Chondrocyte (in vitro differentiated cells): ENCODE measurements around the gene MIB1. TPM values are rescaled to one million over a fixed set of nuclear protein-coding genes. Genes with fewer than 3 reads are reported as not detected.

ENCODE experiments used
- DNase-seq: peaks from one replicate; pipeline ENCODE4 v3.0.0; 2021; ENCODE audit warnings: mixed read lengths, low spot score
- H3K27ac Mint-ChIP-seq: one replicate; pipeline ENCODE4 v1.8.0; 2021; ENCODE audit warnings: mild to moderate bottlenecking, moderate library complexity, mixed read lengths; ENCODE audit not compliant: unreplicated experiment
- H3K27me3 Mint-ChIP-seq: 2 replicates; pipeline ENCODE4 v1.8.0; 2021; ENCODE audit warnings: low read depth, mixed read lengths
- H3K36me3 Mint-ChIP-seq: 2 replicates; pipeline ENCODE4 v1.8.0; 2021; ENCODE audit warnings: low read depth, mixed read lengths
- H3K4me1 Mint-ChIP-seq: 2 replicates; pipeline ENCODE4 v1.8.0; 2021; ENCODE audit warnings: low read depth, mild to moderate bottlenecking, mixed read lengths
- H3K4me3 Mint-ChIP-seq: one replicate; pipeline ENCODE4 v1.8.0; 2021; ENCODE audit warnings: mild to moderate bottlenecking, moderate library complexity, mixed read lengths; ENCODE audit not compliant: unreplicated experiment
- H3K9me3 Mint-ChIP-seq: 2 replicates; pipeline ENCODE4 v1.8.0; 2021; ENCODE audit warnings: low read depth, mixed read lengths
- total RNA-seq: library from RNA; stranded (reverse); gene quantifications from 3 replicates; pipeline ENCODE4 v1.2.1, GENCODE V29; 2021
- TF ChIP-seq, protein P1 (sequence below): fragments of 200-600 bp; sonication (generic); IDR thresholded peaks from 2 replicates; pipeline ENCODE4 v1.5.0; 2021; ENCODE audit warnings: antibody characterized with exemption, mild to moderate bottlenecking, moderate library complexity

Gene MIB1
- total RNA-seq, 1 donor from 2014 or later: 68.0 TPM

DNA sequence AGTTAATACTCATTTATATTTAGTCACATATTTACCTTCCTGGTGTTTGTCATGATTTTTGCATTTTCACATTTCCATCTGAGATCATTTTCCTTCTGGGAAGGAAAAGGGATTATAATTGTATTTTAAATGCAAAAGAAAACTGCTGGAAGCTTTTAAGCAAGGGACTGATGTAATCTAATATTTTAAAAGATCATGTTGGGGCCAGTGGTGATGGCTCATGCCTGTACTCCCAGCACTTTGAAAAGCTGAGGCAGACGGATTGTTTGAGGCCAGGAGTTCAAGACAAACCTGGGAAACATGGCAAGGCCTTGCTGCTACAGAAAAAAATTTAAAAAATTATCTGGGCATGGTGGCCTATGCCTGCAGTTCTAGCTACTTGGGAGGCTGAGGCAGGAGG lies 149.0 kb downstream of the MIB1 start:
- Mint-ChIP-seq H3K9me3 (peaks cover 4% of the 10 kb centered on the region), H3K4me1 (no peaks in the 10 kb centered on the region), H3K27me3 (peaks cover 12% of the 10 kb centered on the region), H3K36me3 (peaks cover 3% of the 10 kb centered on the region), H3K4me3 (no peak overlapping the region), H3K27ac (no peak overlapping the region)
- DNase-seq: no peak
- TF ChIP-seq, protein P1, sequence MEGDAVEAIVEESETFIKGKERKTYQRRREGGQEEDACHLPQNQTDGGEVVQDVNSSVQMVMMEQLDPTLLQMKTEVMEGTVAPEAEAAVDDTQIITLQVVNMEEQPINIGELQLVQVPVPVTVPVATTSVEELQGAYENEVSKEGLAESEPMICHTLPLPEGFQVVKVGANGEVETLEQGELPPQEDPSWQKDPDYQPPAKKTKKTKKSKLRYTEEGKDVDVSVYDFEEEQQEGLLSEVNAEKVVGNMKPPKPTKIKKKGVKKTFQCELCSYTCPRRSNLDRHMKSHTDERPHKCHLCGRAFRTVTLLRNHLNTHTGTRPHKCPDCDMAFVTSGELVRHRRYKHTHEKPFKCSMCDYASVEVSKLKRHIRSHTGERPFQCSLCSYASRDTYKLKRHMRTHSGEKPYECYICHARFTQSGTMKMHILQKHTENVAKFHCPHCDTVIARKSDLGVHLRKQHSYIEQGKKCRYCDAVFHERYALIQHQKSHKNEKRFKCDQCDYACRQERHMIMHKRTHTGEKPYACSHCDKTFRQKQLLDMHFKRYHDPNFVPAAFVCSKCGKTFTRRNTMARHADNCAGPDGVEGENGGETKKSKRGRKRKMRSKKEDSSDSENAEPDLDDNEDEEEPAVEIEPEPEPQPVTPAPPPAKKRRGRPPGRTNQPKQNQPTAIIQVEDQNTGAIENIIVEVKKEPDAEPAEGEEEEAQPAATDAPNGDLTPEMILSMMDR: no peak

- TF ChIP-seq, protein P1: no peak
- DNase-seq: no peak
- no peak overlapping the region for H3K4me3 Mint-ChIP-seq
- peaks cover 10% of the 10 kb centered on the region for H3K27me3 Mint-ChIP-seq
- H3K4me1 Mint-ChIP-seq: no peaks in the 10 kb centered on the region
- peaks cover 2% of the 10 kb centered on the region for H3K36me3 Mint-ChIP-seq
- peaks cover 4% of the 10 kb centered on the region for H3K9me3 Mint-ChIP-seq
- no peak overlapping the region for H3K27ac Mint-ChIP-seq
These were observed 154.2 kb downstream of the MIB1 start for GRCh38 chr18:21894619-21895367.

DNA sequence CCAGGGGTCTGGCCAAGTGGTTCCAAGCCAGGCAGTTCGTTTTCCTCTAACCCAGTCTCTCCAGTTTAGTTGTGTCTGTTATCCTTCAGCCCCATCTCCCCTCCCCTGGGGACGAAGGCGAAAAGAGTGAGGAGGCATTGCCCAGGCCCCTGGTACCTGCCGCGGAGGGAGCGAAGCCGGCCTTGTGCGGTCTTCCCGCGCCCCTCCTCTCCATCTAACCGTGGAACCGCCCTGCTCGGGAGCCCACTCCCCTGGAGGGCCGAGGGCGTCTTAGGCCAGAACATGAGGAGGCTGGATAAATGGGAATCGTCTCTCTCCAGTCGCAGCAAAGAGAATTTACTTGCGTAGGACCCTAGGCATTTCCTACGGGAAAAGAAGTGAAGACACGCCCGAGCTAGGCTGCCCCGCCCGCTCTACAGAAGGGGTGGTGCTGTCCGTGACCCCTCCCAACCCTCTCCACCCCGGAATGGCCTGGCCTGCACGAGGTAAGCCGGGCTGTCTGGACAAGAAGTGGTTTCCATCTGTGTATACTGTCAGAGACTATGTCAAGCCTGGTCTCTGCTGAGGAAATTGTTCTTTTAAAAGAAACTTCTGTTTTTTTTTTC lies 156.2 kb downstream of the MIB1 start:
- H3K27ac Mint-ChIP-seq: no peak overlapping the region
- H3K4me3 Mint-ChIP-seq: no peak overlapping the region
- H3K27me3 Mint-ChIP-seq: peaks cover 5% of the 10 kb centered on the region
- H3K9me3 Mint-ChIP-seq: no peaks in the 10 kb centered on the region
- DNase-seq: no peak
- no peaks in the 10 kb centered on the region for H3K36me3 Mint-ChIP-seq
- TF ChIP-seq, protein P1: no peak
- H3K4me1 Mint-ChIP-seq: no peaks in the 10 kb centered on the region

DNA sequence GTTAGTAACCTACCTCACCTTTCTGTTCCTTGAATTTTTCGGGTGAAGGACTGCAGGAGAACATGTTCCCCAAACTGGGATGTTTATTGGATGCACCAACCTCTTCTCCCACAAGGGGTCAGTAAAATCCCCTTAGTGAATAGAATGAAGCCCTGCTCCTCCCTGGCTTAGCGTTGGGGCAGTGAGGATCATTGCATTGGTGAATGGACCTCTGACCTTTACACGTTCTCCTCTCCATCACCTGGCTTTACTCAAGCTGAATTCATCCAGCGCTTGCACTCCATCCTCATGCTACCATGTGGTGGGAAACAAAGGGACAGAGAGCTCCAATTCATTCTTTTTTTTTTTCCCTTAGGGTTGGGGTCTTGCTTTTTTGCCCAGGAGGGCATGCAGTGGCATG lies 157.2 kb downstream of the MIB1 start:
- no peaks in the 10 kb centered on the region for H3K36me3 Mint-ChIP-seq
- H3K4me3 Mint-ChIP-seq: no peak overlapping the region
- no peaks in the 10 kb centered on the region for H3K9me3 Mint-ChIP-seq
- no peaks in the 10 kb centered on the region for H3K4me1 Mint-ChIP-seq
- no peak overlapping the region for H3K27ac Mint-ChIP-seq
- DNase-seq: no peak
- peaks cover 4% of the 10 kb centered on the region for H3K27me3 Mint-ChIP-seq
- TF ChIP-seq, protein P1: peak; percentile 86

DNA sequence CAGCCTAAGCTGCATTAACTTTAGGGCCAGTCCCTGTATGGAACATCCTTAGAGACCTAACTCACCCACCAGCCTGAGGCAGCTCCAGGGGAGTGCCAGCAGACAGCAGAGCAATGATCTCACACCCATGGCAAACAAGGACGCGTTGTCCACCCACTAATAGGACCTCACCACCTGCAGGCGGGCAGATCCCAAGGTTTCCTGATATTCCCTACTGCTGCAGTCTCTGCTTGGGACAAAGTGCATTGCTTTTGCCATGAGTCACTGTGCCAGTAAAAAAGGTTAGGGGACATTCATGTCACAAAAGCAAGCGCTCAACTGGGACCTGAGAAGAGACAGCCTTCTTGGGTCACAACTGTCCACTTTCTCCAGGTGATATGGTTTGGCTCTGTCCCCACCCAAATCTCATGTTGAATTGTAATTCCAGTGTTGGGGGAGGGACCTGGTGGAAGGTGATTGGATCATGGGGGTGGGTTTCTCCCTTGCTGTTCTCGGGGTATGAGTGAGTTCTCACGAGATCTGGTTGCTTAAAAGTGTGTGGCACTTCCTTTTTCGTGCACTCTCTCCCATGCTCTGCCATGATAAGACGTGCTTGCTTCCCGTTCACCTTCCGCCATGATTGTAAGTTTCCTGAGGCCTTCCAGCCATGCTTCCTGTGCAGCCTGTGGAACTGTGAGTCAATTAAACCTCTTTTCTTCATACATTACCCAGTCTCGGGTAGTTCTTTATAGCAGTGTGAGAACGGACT lies 160.2 kb downstream of the MIB1 start:
- Mint-ChIP-seq H3K27ac (no peak overlapping the region), H3K36me3 (no peaks in the 10 kb centered on the region), H3K27me3 (peaks cover 6% of the 10 kb centered on the region), H3K4me3 (no peak overlapping the region), H3K9me3 (no peaks in the 10 kb centered on the region), H3K4me1 (no peaks in the 10 kb centered on the region)
- DNase-seq: no peak
- TF ChIP-seq, protein P1: no peak
